CD4-positive, CD25-positive, alpha-beta regulatory T cell (primary cell): ENCODE results near the gene HDAC9. TPM values are rescaled to one million over a fixed set of nuclear protein-coding genes. Genes with fewer than 3 reads are reported as not detected.

Source experiments
- ATAC-seq, 2 donors: fragments of 150-1000 bp; cut with Tn5 transposase; one replicate each; pipeline ENCODE4 v1.10.0; 2021; ENCODE audit warnings: low read depth in 2 of 2, moderate number of reproducible peaks in 2 of 2, moderate library complexity in 1 of 2
- DNase-seq, 3 donors: peaks; one replicate each; pipeline versions ENCODE4 v3.0.0 to v3.0.0-alpha.2; 2012 to 2022; ENCODE audit warnings: mixed read lengths in 1 of 3
- H3K27ac ChIP-seq: one replicate; pipeline ENCODE4 v1.7.0; 2013; ENCODE audit warnings: mild to moderate bottlenecking, low read length; ENCODE audit not compliant: insufficient read depth, poor library complexity, severe bottlenecking
- H3K27me3 ChIP-seq: one replicate; pipeline ENCODE4 v1.7.0; 2013; ENCODE audit warnings: low read length; ENCODE audit not compliant: control insufficient read depth, insufficient read depth
- H3K36me3 ChIP-seq: one replicate; pipeline ENCODE4 v1.7.0; 2013; ENCODE audit warnings: mild to moderate bottlenecking, low read length, moderate library complexity; ENCODE audit not compliant: control insufficient read depth, insufficient read depth
- H3K4me1 ChIP-seq: 2 replicates; pipeline ENCODE4 v1.7.0; 2013; ENCODE audit warnings: mild to moderate bottlenecking, low read length; ENCODE audit not compliant: insufficient read depth, control insufficient read depth, poor library complexity, severe bottlenecking
- H3K4me3 ChIP-seq: one replicate; pipeline ENCODE4 v1.7.0; 2013; ENCODE audit warnings: low read depth, mild to moderate bottlenecking, low read length, moderate library complexity
- H3K9me3 ChIP-seq, 2 experiments: 1 replicate in 1 of 2; 2 replicates in 1 of 2; pipeline ENCODE4 v1.7.0; 2013; ENCODE audit warnings: low read length in 2 of 2, mild to moderate bottlenecking in 1 of 2, moderate library complexity in 1 of 2; ENCODE audit not compliant: control insufficient read depth in 2 of 2
- H3K27ac Mint-ChIP-seq, 3 donors: one replicate each; pipeline ENCODE4 v1.8.0; 2020 to 2022; ENCODE audit warnings: mild to moderate bottlenecking in 3 of 3, mixed read lengths in 3 of 3, moderate library complexity in 2 of 3
- H3K27me3 Mint-ChIP-seq: one replicate; pipeline ENCODE4 v1.8.0; 2022; ENCODE audit warnings: mild to moderate bottlenecking, mixed read lengths
- H3K36me3 Mint-ChIP-seq: one replicate; pipeline ENCODE4 v1.8.0; 2020; ENCODE audit warnings: mixed read lengths
- H3K4me1 Mint-ChIP-seq, 4 donors: one replicate each; pipeline ENCODE4 v1.8.0; 2020 to 2022; ENCODE audit warnings: mixed read lengths in 4 of 4, mild to moderate bottlenecking in 1 of 4
- H3K4me3 Mint-ChIP-seq, 4 donors: one replicate each; pipeline ENCODE4 v1.8.0; 2020 to 2022; ENCODE audit warnings: mild to moderate bottlenecking in 4 of 4, mixed read lengths in 4 of 4, moderate library complexity in 3 of 4
- H3K9me3 Mint-ChIP-seq, 7 donors: one replicate each; pipeline ENCODE4 v1.8.0; 2020 to 2022; ENCODE audit warnings: mixed read lengths in 7 of 7, mild to moderate bottlenecking in 3 of 7, moderate library complexity in 2 of 7
- polyA plus RNA-seq, 4 donors: library from polyadenylated mRNA; unstranded; fragments of 300-500 nt; fragmentation: Illumina TruSeq; gene quantifications; one replicate each; pipeline ENCODE4 v1.2.3, GENCODE V29; 2021
- total RNA-seq: library from RNA; stranded (reverse); gene quantifications from one replicate; pipeline ENCODE4 v1.2.3, GENCODE V29; 2022

The HDAC9 gene
- total and polyA plus RNA-seq, 5 donors from 2014 or later = 4.1 to 23.7 (median 10.4) TPM

GRCh38 chr7:18770822-18771221 lies 275.3 kb downstream of the HDAC9 start:
- H3K36me3 Mint-ChIP-seq = no peaks in the 10 kb centered on the region

GRCh38 chr7:18771834-18772566 lies 276.5 kb downstream of the HDAC9 start:
- Mint-ChIP-seq H3K36me3 (no peaks in the 10 kb centered on the region), H3K4me3 (no peak overlapping the region), H3K27ac (no peak overlapping the region), H3K27me3 (no peaks in the 10 kb centered on the region), H3K9me3 (peaks cover 0 to 8% (median 5%) of the 10 kb centered on the region in 7 donors), H3K4me1 (no peaks in the 10 kb centered on the region)
- Histone ChIP-seq H3K9me3 (no peaks in the 10 kb centered on the region), H3K27ac (no peak overlapping the region), H3K4me3 (no peak overlapping the region), H3K4me1 (no peaks in the 10 kb centered on the region), H3K27me3 (no peaks in the 10 kb centered on the region), H3K36me3 (no peaks in the 10 kb centered on the region)
- DNase-seq (no peak), ATAC-seq (no peak)

More at GRCh38 chr7:18770822-18771221, 275.3 kb downstream of the HDAC9 start:
- no peaks in the 10 kb centered on the region for H3K9me3 ChIP-seq
- Mint-ChIP-seq H3K4me3 (no peak overlapping the region), H3K9me3 (peaks cover 0 to 8% (median 4%) of the 10 kb centered on the region in 7 donors), H3K27me3 (no peaks in the 10 kb centered on the region), H3K4me1 (no peaks in the 10 kb centered on the region), H3K27ac (no peak overlapping the region)
- DNase-seq (no peak), ATAC-seq (no peak)
- H3K36me3 ChIP-seq = no peaks in the 10 kb centered on the region
- H3K27me3 ChIP-seq = no peaks in the 10 kb centered on the region
- no peaks in the 10 kb centered on the region for H3K4me1 ChIP-seq
- H3K4me3 ChIP-seq = no peak overlapping the region
- no peak overlapping the region for H3K27ac ChIP-seq

GRCh38 chr7:18772567-18772965 lies 277.0 kb downstream of the HDAC9 start:
- DNase-seq = no peak
- H3K9me3 Mint-ChIP-seq = peaks cover 0 to 8% (median 5%) of the 10 kb centered on the region in 7 donors
- no peaks in the 10 kb centered on the region for H3K9me3 ChIP-seq
- H3K4me1 ChIP-seq = no peaks in the 10 kb centered on the region
- no peaks in the 10 kb centered on the region for H3K27me3 ChIP-seq
- no peaks in the 10 kb centered on the region for H3K36me3 Mint-ChIP-seq
- no peak overlapping the region for H3K4me3 Mint-ChIP-seq
- H3K4me3 ChIP-seq = no peak overlapping the region
- H3K27ac ChIP-seq = no peak overlapping the region
- no peaks in the 10 kb centered on the region for H3K27me3 Mint-ChIP-seq
- no peaks in the 10 kb centered on the region for H3K36me3 ChIP-seq
- no peak overlapping the region for H3K27ac Mint-ChIP-seq
- no peak for ATAC-seq
- no peaks in the 10 kb centered on the region for H3K4me1 Mint-ChIP-seq

- H3K9me3 Mint-ChIP-seq = peaks cover 0 to 8% (median 5%) of the 10 kb centered on the region in 7 donors
- Histone ChIP-seq H3K27ac (no peak overlapping the region), H3K27me3 (no peaks in the 10 kb centered on the region), H3K4me3 (no peak overlapping the region), H3K9me3 (peaks cover 0 to 2% of the 10 kb centered on the region in 2 experiments), H3K4me1 (no peaks in the 10 kb centered on the region), H3K36me3 (no peaks in the 10 kb centered on the region)
- H3K36me3 Mint-ChIP-seq = no peaks in the 10 kb centered on the region
- no peaks in the 10 kb centered on the region for H3K27me3 Mint-ChIP-seq
- no peak overlapping the region for H3K4me3 Mint-ChIP-seq
- no peaks in the 10 kb centered on the region for H3K4me1 Mint-ChIP-seq
- ATAC-seq (no peak), DNase-seq (no peak)
- H3K27ac Mint-ChIP-seq = no peak overlapping the region
Observed at GRCh38 chr7:18777314-18777713, 281.8 kb downstream of the HDAC9 start.

GRCh38 chr7:18778594-18778993 lies 283.0 kb downstream of the HDAC9 start:
- H3K4me1 ChIP-seq = no peaks in the 10 kb centered on the region
- H3K27ac ChIP-seq = no peak overlapping the region
- DNase-seq = no peak
- no peaks in the 10 kb centered on the region for H3K27me3 Mint-ChIP-seq
- H3K9me3 ChIP-seq = peaks cover 0 to 2% of the 10 kb centered on the region in 2 experiments
- H3K4me3 ChIP-seq = no peak overlapping the region
- no peak overlapping the region for H3K27ac Mint-ChIP-seq
- H3K27me3 ChIP-seq = no peaks in the 10 kb centered on the region
- H3K36me3 Mint-ChIP-seq = no peaks in the 10 kb centered on the region
- no peaks in the 10 kb centered on the region for H3K4me1 Mint-ChIP-seq
- no peaks in the 10 kb centered on the region for H3K36me3 ChIP-seq
- H3K9me3 Mint-ChIP-seq = peaks cover 0 to 6% (median 3%) of the 10 kb centered on the region in 7 donors
- no peak overlapping the region for H3K4me3 Mint-ChIP-seq
- ATAC-seq = no peak

- Histone ChIP-seq H3K9me3 (peaks cover 0 to 2% of the 10 kb centered on the region in 2 experiments), H3K4me1 (no peaks in the 10 kb centered on the region), H3K36me3 (no peaks in the 10 kb centered on the region), H3K27me3 (no peaks in the 10 kb centered on the region), H3K4me3 (no peak overlapping the region), H3K27ac (no peak overlapping the region)
- Mint-ChIP-seq H3K4me1 (no peaks in the 10 kb centered on the region), H3K4me3 (no peak overlapping the region), H3K9me3 (peaks cover 0 to 5% (median 3%) of the 10 kb centered on the region in 7 donors), H3K27me3 (no peaks in the 10 kb centered on the region), H3K27ac (no peak overlapping the region), H3K36me3 (no peaks in the 10 kb centered on the region)
- no peak for DNase-seq
- no peak for ATAC-seq
Observed at GRCh38 chr7:18780266-18780665, 284.7 kb downstream of the HDAC9 start.

GRCh38 chr7:18780938-18781337 lies 285.4 kb downstream of the HDAC9 start:
- H3K4me1 Mint-ChIP-seq = no peaks in the 10 kb centered on the region
- H3K4me3 Mint-ChIP-seq = no peak overlapping the region
- H3K36me3 ChIP-seq = no peaks in the 10 kb centered on the region
- H3K9me3 Mint-ChIP-seq = peaks cover 0 to 4% (median 1%) of the 10 kb centered on the region in 7 donors
- H3K9me3 ChIP-seq = peaks cover 0 to 2% of the 10 kb centered on the region in 2 experiments
- no peak overlapping the region for H3K27ac ChIP-seq
- no peaks in the 10 kb centered on the region for H3K27me3 Mint-ChIP-seq
- H3K27me3 ChIP-seq = no peaks in the 10 kb centered on the region
- no peak overlapping the region for H3K27ac Mint-ChIP-seq
- H3K36me3 Mint-ChIP-seq = no peaks in the 10 kb centered on the region
- ATAC-seq = no peak
- no peak overlapping the region for H3K4me3 ChIP-seq
- no peaks in the 10 kb centered on the region for H3K4me1 ChIP-seq
- DNase-seq = no peak

- Mint-ChIP-seq H3K36me3 (no peaks in the 10 kb centered on the region), H3K4me3 (no peak overlapping the region), H3K27me3 (no peaks in the 10 kb centered on the region), H3K27ac (no peak overlapping the region), H3K9me3 (peaks cover 0 to 22% (median 4%) of the 10 kb centered on the region in 7 donors), H3K4me1 (no peaks in the 10 kb centered on the region)
- Histone ChIP-seq H3K27me3 (no peaks in the 10 kb centered on the region), H3K4me3 (no peak overlapping the region), H3K36me3 (no peaks in the 10 kb centered on the region), H3K27ac (no peak overlapping the region), H3K4me1 (no peaks in the 10 kb centered on the region), H3K9me3 (no peaks in the 10 kb centered on the region)
- DNase-seq = no peak
- ATAC-seq = no peak
Observed at GRCh38 chr7:18786196-18786727, 290.7 kb downstream of the HDAC9 start.
